Caco-2 (cell line): ENCODE measurements around the gene MSH2. TPM values are rescaled to one million over a fixed set of nuclear protein-coding genes. Genes with fewer than 3 reads are reported as not detected.

ENCODE experiments used
- BruUV-seq: library from RNA; stranded (reverse); fragments of 400-500 nt; replicated peaks from 2 replicates; lab custom pipeline; 2021; lab: Mats Ljungman, UMichigan
- CTCF ChIA-PET: fragments of 300-600 bp; sonication (Branson Sonifier 250); formaldehyde crosslinking; loops from one replicate; lab custom pipeline; 2022; ENCODE audit warnings: antibody characterized with exemption; lab: Charles Lee
- POLR2A ChIA-PET: fragments of 300-600 bp; sonication (Branson Sonifier 250); formaldehyde crosslinking; loops from one replicate; lab custom pipeline; 2022; ENCODE audit warnings: antibody characterized with exemption; lab: Charles Lee
- DNase-seq, 2 experiments: peaks; one replicate each; pipeline versions ENCODE4 v3.0.0 to v3.0.0-alpha.2; 2020 to 2022
- H3K27me3 ChIP-seq: replicated peaks from 2 replicates; pipeline ENCODE4 v1.6.0; 2011; ENCODE audit warnings: low read length; ENCODE audit not compliant: control insufficient read depth, insufficient read depth
- H3K36me3 ChIP-seq: 2 replicates; pipeline ENCODE4 v1.5.1; 2011; ENCODE audit warnings: low read length; ENCODE audit not compliant: control insufficient read depth, insufficient read depth
- H3K4me1 ChIP-seq: fragments of 250-450 bp; sonication (Bioruptor Pico); 2 replicates; pipeline ENCODE4 v1.5.1; 2020; ENCODE audit warnings: mild to moderate bottlenecking
- H3K4me3 ChIP-seq: 2 replicates; pipeline ENCODE4 v1.5.1; 2011; ENCODE audit warnings: low read depth, mild to moderate bottlenecking, control low read depth, low read length
- H3K9me3 ChIP-seq: fragments of 250-450 bp; sonication (Bioruptor Pico); 2 replicates; pipeline ENCODE4 v1.5.1; 2020; ENCODE audit warnings: mild to moderate bottlenecking, moderate library complexity
- H3K27ac Mint-ChIP-seq: one replicate; pipeline ENCODE4 v1.8.0; 2022; ENCODE audit warnings: mixed read lengths; ENCODE audit not compliant: unreplicated experiment
- H3K27me3 Mint-ChIP-seq: one replicate; pipeline ENCODE4 v1.8.0; 2022; ENCODE audit warnings: mixed read lengths; ENCODE audit not compliant: insufficient read depth, unreplicated experiment
- H3K36me3 Mint-ChIP-seq: one replicate; pipeline ENCODE4 v1.8.0; 2022; ENCODE audit warnings: mild to moderate bottlenecking, mixed read lengths; ENCODE audit not compliant: insufficient read depth, unreplicated experiment
- H3K4me1 Mint-ChIP-seq: one replicate; pipeline ENCODE4 v1.8.0; 2022; ENCODE audit warnings: low read depth, mixed read lengths; ENCODE audit not compliant: unreplicated experiment
- H3K4me3 Mint-ChIP-seq: one replicate; pipeline ENCODE4 v1.8.0; 2022; ENCODE audit warnings: mild to moderate bottlenecking, moderate library complexity, mixed read lengths; ENCODE audit not compliant: unreplicated experiment
- H3K9me3 Mint-ChIP-seq: one replicate; pipeline ENCODE4 v1.8.0; 2022; ENCODE audit warnings: mixed read lengths; ENCODE audit not compliant: unreplicated experiment
- CTCF ChIP-seq, 2 experiments: fragments of 200-600 bp in 1 of 2; IDR thresholded peaks; 1 replicate in 1 of 2; 2 replicates in 1 of 2; pipeline versions ENCODE4 v1.5.1 to v1.8.0; 2011 to 2022; ENCODE audit warnings: antibody characterized with exemption in 1 of 2, control low read depth in 1 of 2, inconsistent platforms in 1 of 2, low read depth in 1 of 2, low read length in 1 of 2, mild to moderate bottlenecking in 1 of 2, moderate library complexity in 1 of 2; ENCODE audit not compliant: insufficient read depth in 1 of 2, severe bottlenecking in 1 of 2, unreplicated experiment in 1 of 2
- intact Hi-C: fragments of 100-400 bp; cut with micrococcal nuclease; formaldehyde crosslinking; loops from one replicate; pipeline ENCODE4 v1.10.0; 2022; ENCODE audit not compliant: unreplicated experiment
- total RNA-seq: library from RNA; stranded (reverse); gene quantifications from 2 replicates; pipeline ENCODE4 v1.2.3, GENCODE V29; 2022

The MSH2 gene
- total RNA-seq, 1 experiment from 2014 or later: 72.5 TPM

- Histone ChIP-seq H3K27me3 (no peaks in the 10 kb centered on the region), H3K4me1 (no peaks in the 10 kb centered on the region), H3K36me3 (no peaks in the 10 kb centered on the region; the same call in 1 of the 2 replicates), H3K9me3 (no peaks in the 10 kb centered on the region), H3K4me3 (no peak overlapping the region)
- H3K27ac Mint-ChIP-seq: no peak overlapping the region
- no TSS peak for BruUV-seq
- POLR2A ChIA-PET: no interaction called here
- H3K36me3 Mint-ChIP-seq: peaks cover 56% of the 10 kb centered on the region
- no peaks in the 10 kb centered on the region for H3K4me1 Mint-ChIP-seq
- CTCF ChIA-PET: no interaction called here
- TF ChIP-seq CTCF (IDR thresholded peaks at IDR 0.05; ENCODE audit: insufficient read depth in 1 of 2, low read depth in 1 of 2, low read length in 1 of 2, severe bottlenecking in 1 of 2, unreplicated experiment in 1 of 2): no peak
- DNase-seq: no peak
- no peaks in the 10 kb centered on the region for H3K27me3 Mint-ChIP-seq
- no peak overlapping the region for H3K4me3 Mint-ChIP-seq
- intact Hi-C loops: no loop called here
- no peaks in the 10 kb centered on the region for H3K9me3 Mint-ChIP-seq
Observed at GRCh38 chr2:47485751-47486300, 82.9 kb downstream of the MSH2 start.

- H3K9me3 ChIP-seq: no peaks in the 10 kb centered on the region
- TF ChIP-seq CTCF (IDR thresholded peaks at IDR 0.05; ENCODE audit: insufficient read depth in 1 of 2, low read depth in 1 of 2, low read length in 1 of 2, severe bottlenecking in 1 of 2, unreplicated experiment in 1 of 2): no peak
Observed at GRCh38 chr2:47486841-47487497, 84.0 kb downstream of the MSH2 start.

GRCh38 chr2:47487498-47487875 lies 84.5 kb downstream of the MSH2 start:
- no peaks in the 10 kb centered on the region; the same call in 1 of the 2 replicates for H3K9me3 ChIP-seq
- no peak for TF ChIP-seq CTCF (IDR thresholded peaks at IDR 0.05; ENCODE audit: insufficient read depth in 1 of 2, low read depth in 1 of 2, low read length in 1 of 2, severe bottlenecking in 1 of 2, unreplicated experiment in 1 of 2)
- CTCF ChIA-PET: no interaction called here
- no peaks in the 10 kb centered on the region for H3K27me3 Mint-ChIP-seq
- H3K4me3 Mint-ChIP-seq: no peak overlapping the region
- no peaks in the 10 kb centered on the region for H3K4me1 Mint-ChIP-seq
- no peak overlapping the region for H3K4me3 ChIP-seq
- no peak overlapping the region for H3K27ac Mint-ChIP-seq
- no peaks in the 10 kb centered on the region; the same call in 1 of the 2 replicates for H3K36me3 ChIP-seq
- no peaks in the 10 kb centered on the region for H3K4me1 ChIP-seq
- POLR2A ChIA-PET: no interaction called here
- BruUV-seq: no TSS peak
- peaks cover 6% of the 10 kb centered on the region for H3K9me3 Mint-ChIP-seq
- no peaks in the 10 kb centered on the region for H3K27me3 ChIP-seq
- no peak for DNase-seq
- peaks cover 43% of the 10 kb centered on the region for H3K36me3 Mint-ChIP-seq
- intact Hi-C loops: no loop called here

More at GRCh38 chr2:47486841-47487497, 84.0 kb downstream of the MSH2 start:
- Mint-ChIP-seq H3K36me3 (peaks cover 45% of the 10 kb centered on the region), H3K9me3 (peaks cover under 1% of the 10 kb centered on the region), H3K27me3 (no peaks in the 10 kb centered on the region), H3K4me1 (no peaks in the 10 kb centered on the region), H3K4me3 (no peak overlapping the region), H3K27ac (no peak overlapping the region)
- Histone ChIP-seq H3K27me3 (no peaks in the 10 kb centered on the region), H3K36me3 (no peaks in the 10 kb centered on the region; the same call in 1 of the 2 replicates), H3K4me1 (no peaks in the 10 kb centered on the region), H3K4me3 (no peak overlapping the region)
- intact Hi-C loops: no loop called here
- ChIA-PET CTCF (interaction anchor here (0.6 kb wide), 1 partner anchor 125 kb away, joined by 4 read pairs; no protein-coding TSS in a partner anchor), POLR2A (no interaction called here)
- BruUV-seq: no TSS peak
- no peak for DNase-seq
